GM19468 (cell line): ENCODE measurements around the gene UNC13C.

Experiments
- ATAC-seq: cut with Tn5 transposase; IDR thresholded peaks from one replicate; pipeline ENCODE4 v1.9.1; 2021; ENCODE audit warnings: mild to moderate bottlenecking, moderate library complexity, moderate number of reproducible peaks; ENCODE audit not compliant: unreplicated experiment; ENCODE audit errors: extremely low read depth

UNC13C gene

DNA sequence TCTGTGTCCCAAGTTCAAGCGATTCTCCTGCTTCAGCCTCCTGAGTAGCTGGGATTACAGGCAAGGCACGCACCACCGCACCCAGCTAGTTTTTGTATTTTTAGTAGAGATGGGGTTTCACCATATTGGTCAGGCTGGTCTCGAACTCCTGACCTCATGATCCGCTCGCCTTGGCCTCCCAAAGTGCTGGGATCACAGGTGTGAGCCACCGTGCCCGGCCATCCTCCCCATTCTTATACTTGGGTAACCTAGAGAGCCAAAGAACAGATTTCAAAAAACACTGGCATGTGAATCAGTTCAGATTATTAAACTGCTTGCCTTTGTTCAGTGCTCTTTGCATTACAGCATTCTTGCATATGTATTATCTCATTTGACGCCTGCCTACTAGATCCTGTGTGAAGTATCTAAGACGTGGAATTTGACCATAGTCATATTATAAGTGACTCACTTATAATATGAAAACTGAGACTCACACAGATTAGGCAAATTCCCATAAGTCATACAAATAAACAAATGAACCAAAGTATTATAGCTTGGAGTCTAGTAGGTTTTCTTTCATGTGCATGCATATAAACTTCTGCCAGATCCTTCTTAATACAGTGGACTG, 123.5 kb downstream of the UNC13C start:
- ATAC-seq: no peak

DNA sequence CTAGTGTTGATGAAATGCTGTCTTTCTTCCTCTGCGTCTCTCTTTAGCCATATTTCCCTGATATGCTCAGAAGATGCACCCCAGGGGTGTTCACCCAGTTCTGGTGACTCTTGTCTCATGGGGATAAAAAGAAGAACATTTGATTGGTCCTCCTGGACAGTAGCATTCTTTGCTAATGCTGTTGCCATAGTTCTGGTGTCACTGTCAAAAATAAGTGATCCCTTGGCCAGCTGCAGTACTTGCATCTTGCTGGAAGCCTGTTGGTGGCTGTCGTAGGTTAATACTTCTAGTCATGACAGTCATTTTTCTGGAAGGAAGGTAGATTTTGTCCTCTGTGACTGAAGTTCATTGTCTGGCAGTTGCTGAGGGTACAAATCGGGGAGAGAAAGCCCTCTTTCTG, 124.5 kb downstream of the UNC13C start:
- ATAC-seq: no peak

- no peak for ATAC-seq
Measured at GRCh38 chr15:54109014-54109413, 130.8 kb downstream of the UNC13C start.

DNA sequence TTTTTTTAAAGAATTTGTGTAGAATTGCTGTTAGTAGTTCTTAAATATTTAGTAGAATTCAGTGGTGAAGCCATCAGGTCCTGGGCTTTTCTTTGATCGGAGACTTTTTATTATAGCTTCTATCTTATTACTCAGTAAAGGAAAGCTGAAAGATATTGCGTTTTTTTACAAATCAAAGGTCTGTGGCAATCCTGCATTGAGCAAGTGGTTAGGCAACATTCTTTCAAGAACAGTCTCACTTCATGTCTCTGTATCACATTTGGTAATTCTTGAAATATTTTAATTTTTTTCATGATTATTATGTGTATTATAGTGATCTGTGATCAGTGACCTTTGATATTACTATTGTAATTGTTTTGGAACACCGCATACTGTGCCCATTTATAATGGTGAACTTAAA, 140.8 kb downstream of the UNC13C start:
- no peak for ATAC-seq

DNA sequence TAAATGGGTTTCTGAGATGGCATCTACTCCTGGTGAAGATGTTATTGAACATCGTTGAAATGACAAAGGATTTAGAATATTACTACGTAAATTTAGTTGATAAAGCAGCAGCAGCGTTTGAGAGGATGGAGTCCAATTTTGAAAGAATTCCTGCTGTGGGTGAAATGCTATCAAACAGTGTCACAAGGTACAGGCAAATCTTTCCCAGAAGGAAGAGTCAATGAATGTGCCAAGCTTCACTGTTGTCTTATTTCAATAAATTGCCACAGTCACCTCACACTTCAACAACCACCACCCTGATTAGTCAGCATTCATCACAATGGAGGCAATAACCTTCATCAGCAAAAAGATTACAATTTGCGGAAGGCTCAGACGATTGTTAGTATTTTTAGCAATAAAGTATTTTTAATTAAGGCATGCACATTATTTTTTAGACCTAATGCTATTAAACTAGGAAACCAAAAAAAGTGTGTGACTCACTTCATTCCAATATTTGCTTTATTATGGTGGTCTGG, 142.8 kb downstream of the UNC13C start:
- ATAC-seq: no peak

- no peak for ATAC-seq
Measured at GRCh38 chr15:54127574-54127973, 149.3 kb downstream of the UNC13C start.

DNA sequence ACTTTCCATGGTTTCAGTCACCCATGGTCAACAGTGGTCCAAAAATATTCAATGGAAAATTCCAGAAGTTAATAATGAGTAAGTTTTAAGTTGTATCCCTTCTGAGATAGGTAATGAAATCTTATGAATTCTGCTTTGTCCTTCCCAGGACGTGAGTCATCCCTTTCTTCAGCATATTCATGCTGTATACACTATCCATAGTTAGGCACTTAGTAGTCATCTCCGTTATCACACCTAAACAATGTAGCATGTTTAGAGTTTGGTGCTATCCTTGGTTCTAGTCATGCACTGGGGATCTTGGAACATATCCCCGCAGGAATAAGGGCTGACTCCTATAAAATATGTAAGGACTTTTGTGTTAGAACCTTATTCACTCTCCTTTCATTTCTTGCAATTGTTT, 153.2 kb downstream of the UNC13C start:
- no peak for ATAC-seq

DNA sequence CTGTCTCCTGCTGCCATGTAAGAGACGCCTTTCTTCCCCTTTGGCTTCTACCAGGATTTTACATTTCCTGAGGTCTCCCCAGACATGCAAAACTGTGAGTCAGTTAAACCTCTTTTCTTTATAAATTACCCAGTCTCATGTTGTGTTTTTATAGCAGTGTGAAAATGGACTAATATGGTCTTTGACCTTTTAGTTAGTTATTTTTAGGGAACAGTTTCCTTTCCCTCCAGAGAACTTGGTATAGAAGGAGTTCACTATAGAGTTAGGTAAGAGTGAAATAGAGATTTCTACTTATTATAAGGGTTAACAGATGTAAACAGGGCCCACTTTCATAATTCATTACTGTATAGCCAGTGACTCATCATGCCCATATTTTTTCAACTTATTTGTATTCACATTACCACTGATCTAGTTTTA, 170.9 kb downstream of the UNC13C start:
- no peak for ATAC-seq

- ATAC-seq: no peak
Measured at GRCh38 chr15:54150255-54150654, 172.0 kb downstream of the UNC13C start.

- no peak for ATAC-seq
Measured at GRCh38 chr15:54159012-54159411, 180.8 kb downstream of the UNC13C start.

DNA sequence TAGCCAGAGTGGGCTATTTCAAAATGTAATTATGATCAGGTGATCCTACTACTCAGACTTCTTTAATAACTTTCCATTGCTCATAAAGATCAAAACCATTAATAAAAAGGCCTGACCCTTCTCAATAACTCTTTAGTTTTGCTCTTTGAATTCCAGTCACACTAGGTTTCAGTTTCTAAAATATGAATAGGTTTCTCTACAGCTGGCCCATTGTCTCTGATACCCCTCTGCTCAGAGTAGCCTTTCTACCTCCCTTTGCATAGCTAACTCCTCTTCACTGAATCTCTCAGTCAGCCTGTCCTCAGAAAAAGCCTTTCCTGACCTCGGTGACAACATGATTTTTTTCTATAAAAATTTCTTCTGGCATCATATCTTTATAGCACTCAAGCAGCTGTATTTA, 209.1 kb downstream of the UNC13C start:
- no peak for ATAC-seq

DNA sequence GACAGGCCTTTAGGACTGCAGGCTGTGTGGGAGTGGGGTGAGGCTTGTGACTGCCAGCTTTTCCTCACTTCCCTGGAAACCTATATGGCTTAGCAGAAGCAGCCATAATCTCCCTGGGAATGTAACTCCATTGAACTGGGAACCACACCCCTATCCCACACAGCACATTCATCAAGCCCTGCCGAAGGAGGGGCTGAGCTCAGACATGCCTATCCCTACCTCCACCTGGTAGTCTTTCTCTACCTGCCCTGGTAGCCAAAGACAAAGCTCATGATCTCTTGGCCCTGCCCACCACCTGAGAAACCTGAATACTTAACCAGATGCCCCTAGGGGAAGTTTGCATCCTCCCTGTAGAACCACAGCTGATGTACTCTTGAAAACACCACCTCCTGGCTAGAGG, 219.8 kb downstream of the UNC13C start:
- no peak for ATAC-seq

DNA sequence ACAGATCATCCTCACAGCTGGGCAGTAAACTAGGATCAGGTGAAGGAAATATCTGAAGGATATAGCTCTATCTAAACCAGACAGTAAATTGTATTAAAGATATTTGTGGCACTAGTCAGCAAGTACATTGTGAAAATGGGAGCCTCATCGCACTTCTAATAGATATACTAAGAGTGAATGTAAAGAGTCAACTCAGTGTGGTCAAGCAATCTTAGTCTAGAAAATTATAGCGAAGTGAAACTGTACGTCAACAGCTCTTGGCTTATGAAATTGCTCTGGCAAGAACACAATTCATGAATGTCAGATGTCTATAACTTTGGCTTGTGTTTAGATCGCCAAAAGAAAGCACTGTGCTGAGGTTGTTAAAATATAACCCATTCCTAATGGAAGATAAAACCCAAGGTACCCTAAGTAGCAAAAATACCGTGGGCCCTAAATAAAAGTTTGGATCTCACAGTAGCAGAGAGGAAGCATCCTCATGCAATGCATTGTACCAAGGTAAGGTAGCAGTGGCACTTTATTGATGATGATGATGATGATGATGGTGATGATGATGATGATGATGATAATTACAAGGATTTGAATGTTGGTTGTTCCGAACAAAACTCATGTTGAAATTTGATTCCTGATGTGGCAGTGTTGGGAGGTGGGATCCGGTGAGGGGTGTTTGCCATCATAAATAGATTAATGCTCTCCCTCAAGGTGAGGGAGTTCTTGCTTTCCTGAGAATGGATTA, 228.5 kb downstream of the UNC13C start:
- ATAC-seq: no peak

DNA sequence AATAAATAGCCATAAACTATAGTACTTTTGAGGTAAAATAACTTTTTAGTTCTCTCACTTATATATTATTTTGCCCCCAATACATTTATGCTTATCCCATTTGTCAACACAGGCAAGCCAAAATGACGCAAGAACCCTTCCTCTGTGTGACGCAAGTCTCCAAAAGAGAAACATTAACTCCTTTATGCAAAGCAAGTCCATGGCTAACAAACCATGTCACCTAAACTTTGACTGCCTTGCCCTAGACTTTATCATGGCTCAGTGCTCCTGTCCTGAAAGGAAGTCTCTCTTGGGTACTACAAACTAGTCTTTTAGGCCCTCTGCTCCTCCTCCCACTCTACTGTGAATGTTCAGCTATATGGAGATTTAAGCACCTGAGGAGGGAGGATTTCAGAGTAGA, 230.5 kb downstream of the UNC13C start:
- no peak for ATAC-seq

DNA sequence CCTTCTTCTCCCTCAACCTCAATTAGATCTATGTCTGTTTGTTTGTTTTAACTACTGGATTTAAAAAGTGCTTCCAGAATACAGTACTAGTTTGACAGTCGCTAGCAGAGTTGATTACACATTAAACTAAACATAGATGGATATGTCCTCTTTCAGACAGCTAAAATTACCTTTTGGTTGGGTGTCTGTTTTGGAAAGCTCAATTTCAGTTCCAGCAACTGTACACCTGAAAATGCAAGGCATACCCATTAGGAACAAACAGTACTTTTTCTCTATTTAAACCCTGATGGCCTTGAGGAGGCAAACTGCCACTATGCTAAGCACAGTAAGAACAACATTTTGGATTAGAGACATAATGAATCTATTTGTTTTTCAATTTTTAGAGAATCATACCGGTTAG, 234.4 kb downstream of the UNC13C start:
- no peak for ATAC-seq

DNA sequence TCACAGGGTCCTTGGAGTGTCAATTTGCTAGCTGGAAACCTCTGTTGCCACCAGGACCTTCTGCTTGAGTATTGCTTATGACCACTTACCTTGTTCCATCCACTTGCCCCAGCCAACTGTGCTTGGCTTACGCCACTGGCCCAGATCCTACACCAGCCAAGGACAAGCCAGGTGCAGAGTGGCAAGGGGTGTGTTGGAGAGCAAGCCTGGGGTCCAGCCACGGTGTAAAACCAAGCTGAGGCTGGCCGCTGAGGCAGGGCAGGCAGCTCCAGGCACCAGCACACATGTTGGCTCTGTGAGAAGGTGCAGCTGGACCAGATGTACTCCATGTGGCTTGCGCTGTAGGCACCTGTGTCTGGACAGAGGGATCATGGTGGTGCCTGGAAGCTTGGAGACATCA, 248.2 kb downstream of the UNC13C start:
- no peak for ATAC-seq

DNA sequence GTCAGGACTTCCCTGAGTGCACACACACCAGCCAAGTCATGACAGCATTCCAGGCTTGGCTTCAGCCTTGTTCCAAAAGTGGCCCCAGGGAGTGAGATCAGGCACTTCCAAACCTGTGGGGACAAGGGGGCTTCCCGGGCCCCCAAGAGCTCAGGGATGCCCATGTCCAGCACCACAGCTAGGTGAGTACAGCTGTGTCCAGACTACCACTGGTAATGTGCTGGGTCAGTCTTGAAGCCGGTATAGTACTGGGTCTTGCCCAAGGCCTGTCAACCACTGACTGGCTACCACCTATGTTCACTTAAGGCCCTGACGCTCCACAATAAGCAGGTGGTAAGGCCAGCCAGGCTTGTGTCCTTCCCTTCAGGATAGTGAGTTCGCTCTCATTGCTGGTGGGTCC, 249.3 kb downstream of the UNC13C start:
- ATAC-seq: no peak

DNA sequence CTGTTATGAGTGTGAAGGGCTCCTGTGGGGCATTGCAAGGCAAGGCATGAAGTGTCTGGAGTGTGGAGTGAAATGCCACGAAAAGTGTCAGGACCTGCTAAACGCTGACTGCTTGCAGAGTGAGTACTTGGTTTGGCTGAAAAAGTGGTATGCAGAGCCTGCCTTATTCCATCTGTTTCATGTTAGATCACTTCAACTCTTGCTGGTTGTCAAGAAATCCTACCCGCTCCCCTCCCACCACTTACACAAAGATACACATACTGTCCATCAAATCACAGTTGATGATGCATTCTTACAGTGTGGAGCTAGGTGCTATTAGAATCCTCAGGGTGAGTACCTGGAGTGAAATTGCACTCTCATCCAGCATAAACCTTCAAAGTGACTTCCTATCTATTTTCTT, 272.1 kb downstream of the UNC13C start:
- ATAC-seq: no peak

GRCh38 chr15:54256190-54256589, 277.9 kb downstream of the UNC13C start:
- no peak for ATAC-seq

DNA sequence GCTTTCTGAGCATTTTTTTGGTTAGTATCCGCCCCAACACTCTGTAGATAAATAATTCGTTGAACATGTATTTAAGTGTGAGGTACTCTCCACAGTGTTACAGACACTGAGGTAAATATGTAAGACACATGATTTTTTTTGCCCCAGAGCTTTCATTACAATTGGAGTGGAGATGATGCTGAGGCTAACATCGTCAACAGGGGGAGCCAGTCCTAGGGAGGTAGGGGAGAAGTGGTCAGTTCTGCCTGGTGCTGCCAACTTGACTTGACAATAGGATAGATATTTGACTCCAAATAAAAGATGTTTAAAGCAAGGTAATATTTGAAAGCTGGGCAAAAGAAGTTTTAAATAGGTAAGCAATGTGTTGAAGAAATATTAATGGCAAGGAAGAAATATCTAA, 295.7 kb downstream of the UNC13C start:
- no peak for ATAC-seq

DNA sequence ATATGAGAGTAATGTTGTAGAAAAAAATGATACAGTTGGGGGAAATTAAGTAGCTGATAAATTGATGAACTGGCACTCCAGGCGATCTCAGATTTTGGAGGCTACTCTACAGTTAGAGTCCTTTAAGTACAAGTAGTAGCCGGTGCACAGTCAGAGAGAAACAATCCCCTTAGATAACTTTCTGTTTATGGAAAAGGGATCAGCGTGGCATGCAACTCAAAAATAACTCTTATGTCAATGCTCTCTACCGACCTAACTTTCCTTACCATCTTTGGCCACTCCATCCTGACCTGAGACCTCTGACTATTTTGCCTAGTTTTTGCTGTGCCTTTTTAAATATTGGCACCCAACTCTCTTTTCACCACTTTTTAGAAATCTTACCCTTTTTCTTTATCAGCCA, 299.6 kb downstream of the UNC13C start:
- ATAC-seq: no peak

DNA sequence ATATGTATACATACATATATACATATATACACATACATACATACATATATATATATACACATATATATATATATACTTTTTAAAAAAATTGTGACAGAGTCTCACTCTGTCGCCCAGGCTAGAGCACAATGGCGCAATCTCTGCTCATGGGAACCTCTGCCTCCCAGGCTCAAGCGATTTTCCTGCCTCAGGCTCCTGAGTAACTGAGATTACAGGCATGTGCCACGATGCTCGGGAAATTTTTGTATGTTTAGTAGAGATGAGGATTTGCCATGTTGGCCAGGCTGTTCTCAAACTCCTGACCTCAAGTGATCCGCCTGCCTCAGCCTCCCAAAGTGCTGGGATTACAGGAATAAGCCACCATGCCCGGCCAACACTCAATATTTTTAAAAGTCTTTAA, 302.5 kb downstream of the UNC13C start:
- ATAC-seq: no peak
